Measurements from ENCODE around the gene DNAJC27.

DNA sequence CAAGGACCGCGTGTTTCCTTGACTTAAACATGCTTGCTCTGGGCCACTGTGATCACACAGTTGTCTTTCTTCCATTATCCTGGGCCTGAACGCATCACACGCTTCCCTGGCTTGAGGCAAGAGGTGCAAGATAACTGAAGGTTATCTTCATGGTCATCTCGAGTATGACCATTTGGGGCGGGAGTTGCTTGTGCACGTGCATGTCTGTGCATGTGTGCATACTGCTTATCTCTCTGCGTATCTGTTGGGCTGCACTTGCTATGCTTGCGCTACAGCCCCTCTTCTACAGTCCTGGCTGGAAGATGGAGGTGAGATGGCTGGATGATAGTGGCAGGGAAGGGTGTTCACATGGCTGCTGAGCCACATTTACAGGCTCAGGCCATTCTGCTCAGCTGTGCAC is 42.9 kb upstream of the DNAJC27 start:
- TF ChIP-seq, protein P1, sequence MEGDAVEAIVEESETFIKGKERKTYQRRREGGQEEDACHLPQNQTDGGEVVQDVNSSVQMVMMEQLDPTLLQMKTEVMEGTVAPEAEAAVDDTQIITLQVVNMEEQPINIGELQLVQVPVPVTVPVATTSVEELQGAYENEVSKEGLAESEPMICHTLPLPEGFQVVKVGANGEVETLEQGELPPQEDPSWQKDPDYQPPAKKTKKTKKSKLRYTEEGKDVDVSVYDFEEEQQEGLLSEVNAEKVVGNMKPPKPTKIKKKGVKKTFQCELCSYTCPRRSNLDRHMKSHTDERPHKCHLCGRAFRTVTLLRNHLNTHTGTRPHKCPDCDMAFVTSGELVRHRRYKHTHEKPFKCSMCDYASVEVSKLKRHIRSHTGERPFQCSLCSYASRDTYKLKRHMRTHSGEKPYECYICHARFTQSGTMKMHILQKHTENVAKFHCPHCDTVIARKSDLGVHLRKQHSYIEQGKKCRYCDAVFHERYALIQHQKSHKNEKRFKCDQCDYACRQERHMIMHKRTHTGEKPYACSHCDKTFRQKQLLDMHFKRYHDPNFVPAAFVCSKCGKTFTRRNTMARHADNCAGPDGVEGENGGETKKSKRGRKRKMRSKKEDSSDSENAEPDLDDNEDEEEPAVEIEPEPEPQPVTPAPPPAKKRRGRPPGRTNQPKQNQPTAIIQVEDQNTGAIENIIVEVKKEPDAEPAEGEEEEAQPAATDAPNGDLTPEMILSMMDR (conservative IDR thresholded peaks at IDR 0.05; ENCODE audit: low read depth, low read length): no peak
- TF ChIP-seq EZH2 (IDR thresholded peaks at IDR 0.05; ENCODE audit: low read length, unreplicated experiment): no peak

Data from PC-3 (cell line).